GM18511 (cell line): ENCODE results near the gene EEF1B2.
"Not testable (repeated sequence)": the region's sequence is repeated elsewhere in the genome, so short reads cannot be mapped to it uniquely, and the experiment has no call there.

Experiments used
- ATAC-seq: cut with Tn5 transposase; IDR thresholded peaks from one replicate; pipeline ENCODE4 v1.9.1; 2021; ENCODE audit warnings: mild to moderate bottlenecking, moderate library complexity; ENCODE audit not compliant: unreplicated experiment

EEF1B2 gene

GRCh38 chr2:206163251-206163880 is 3.7 kb downstream of the EEF1B2 start:
- no peak for ATAC-seq

GRCh38 chr2:206164261-206164862 is 4.7 kb downstream of the EEF1B2 start:
- ATAC-seq: no peak

GRCh38 chr2:206168230-206168629 is 8.5 kb downstream of the EEF1B2 start:
- ATAC-seq: not testable (repeated sequence)

- ATAC-seq: not testable (repeated sequence)
Measured at GRCh38 chr2:206171624-206172397, 12.1 kb downstream of the EEF1B2 start.

DNA sequence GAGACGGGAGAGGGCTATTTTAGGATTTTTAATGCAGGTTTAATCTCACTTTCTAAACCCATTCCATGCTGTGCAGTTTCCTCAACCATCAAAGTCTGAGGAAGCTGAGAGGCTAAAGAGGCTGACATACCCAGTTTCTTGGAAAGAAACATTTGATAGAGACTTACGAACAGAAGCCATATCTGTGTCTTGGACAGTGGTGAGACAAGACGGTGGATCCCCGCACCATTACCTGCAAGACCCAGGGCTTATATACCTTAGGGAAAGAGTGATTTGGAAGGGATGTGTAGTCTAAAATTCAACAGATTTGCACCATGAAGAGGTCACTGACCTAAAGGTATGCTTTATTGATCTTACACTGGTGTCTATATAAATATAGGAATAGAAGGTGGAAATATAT is 13.5 kb downstream of the EEF1B2 start:
- no peak for ATAC-seq

DNA sequence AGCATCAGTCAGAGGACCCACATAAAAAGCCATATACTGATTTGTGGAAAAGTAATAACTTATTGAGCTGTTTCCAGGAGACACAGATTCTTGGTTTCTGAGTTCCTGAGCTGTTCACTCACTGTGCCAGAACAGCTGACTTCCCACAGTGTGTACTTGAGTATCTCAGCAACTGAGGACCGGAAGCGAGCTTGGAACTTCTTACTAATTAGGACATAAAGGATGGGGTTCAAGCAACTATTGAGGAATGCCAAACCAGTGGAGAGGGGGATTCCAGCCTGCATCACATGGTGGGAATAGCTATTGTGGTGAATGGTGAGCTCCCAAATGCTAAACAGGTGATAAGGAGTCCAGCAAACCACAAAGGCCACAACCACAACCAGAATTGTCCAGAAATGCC is 16.4 kb downstream of the EEF1B2 start:
- no peak for ATAC-seq

- ATAC-seq: no peak
Measured at GRCh38 chr2:206176901-206177300, 17.2 kb downstream of the EEF1B2 start.

GRCh38 chr2:206181526-206181925 is 21.8 kb downstream of the EEF1B2 start:
- ATAC-seq: not testable (repeated sequence)

GRCh38 chr2:206189691-206190090 is 30.0 kb downstream of the EEF1B2 start:
- ATAC-seq: no peak

- ATAC-seq: no peak
Measured at GRCh38 chr2:206190111-206190510, 30.4 kb downstream of the EEF1B2 start.

GRCh38 chr2:206190689-206191088 is 31.0 kb downstream of the EEF1B2 start:
- ATAC-seq: no peak

GRCh38 chr2:206192157-206192556 is 32.5 kb downstream of the EEF1B2 start:
- no peak for ATAC-seq

DNA sequence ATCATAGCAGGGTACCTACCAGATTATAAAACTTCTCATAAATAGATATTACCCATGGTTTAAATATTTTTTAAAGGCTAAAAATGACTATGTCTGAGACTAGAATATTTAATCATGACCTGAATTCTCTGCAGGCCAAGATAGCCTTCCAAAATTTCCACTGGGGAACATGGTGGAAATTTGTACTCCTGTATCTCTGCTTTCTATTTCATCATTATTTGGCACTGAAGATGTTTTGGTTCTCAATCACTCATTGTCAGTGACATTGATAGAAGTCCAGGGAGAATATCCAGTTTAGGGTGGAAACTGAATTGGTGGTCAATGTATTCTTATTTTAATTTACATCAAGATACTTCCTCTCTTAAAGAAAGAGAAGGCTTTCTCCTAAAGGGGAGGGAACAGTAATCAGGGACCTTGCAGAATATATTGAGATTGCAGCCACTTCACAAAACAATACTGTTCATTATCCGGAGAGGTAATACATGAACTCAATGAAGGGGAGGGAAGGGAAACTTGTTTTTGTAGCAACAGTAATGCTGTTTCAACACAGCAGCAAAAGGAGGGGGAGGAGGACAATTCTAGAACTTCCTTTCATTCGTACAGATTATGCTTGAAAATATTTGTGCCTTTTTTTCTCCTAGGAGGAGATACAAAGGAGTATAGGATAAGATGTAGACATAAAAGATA is 34.1 kb downstream of the EEF1B2 start:
- no peak for ATAC-seq

DNA sequence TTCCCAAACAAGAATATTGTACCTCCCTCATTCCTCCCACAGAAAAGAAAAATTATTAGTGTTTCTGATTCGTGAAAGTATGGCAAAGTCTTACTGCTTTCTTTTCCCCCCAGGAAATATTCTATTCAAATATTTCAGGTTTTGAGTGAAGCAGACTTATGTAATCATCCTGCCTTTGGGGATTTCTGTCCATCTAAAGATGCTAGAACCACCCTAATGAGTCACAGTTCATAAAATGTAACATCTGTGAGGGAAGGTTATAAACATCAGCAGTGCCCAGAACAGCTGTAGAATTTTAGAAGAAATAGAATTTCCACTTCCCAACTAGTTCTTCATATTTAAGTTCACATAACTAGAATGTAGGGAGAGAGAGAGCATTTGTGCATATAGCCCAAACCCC is 39.0 kb downstream of the EEF1B2 start:
- no peak for ATAC-seq

DNA sequence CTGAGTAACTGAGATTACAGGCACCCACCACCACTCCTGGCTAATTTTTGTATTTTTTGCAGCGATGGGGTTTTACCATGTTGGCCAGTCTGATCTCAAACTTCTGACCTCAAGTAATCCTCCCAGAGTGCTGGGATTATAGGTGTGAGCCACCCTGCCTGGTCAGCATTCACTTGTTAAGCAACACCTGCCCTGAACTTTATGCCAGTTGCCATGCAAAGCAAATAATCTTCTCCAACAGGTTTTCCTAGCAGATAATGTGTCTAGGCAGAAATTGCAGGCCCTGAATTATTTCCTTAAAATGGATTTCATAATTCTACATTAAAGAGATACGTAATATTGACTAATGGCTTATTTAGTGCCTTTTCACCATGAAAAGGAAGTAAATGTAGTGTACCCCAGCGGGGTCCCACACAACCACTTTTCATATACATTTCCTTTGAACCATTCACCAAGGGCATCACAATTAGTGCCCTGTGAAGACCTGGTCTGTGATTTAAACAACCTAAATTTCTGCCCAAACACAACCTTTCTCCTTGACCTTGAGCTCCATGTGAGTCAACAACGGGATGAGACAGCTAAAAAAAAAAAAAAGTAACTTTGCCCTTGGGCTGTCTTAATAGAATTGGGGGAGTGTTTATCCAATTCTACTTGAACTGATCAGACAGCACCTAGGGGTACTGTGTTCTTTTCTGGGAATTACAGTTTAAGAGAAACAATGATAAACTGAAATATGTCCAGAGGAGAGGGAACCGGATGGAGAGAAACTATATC is 41.6 kb downstream of the EEF1B2 start:
- no peak for ATAC-seq

GRCh38 chr2:206202446-206202845 is 42.8 kb downstream of the EEF1B2 start:
- no peak for ATAC-seq

- no peak for ATAC-seq
Measured at GRCh38 chr2:206203331-206203730, 43.6 kb downstream of the EEF1B2 start.

DNA sequence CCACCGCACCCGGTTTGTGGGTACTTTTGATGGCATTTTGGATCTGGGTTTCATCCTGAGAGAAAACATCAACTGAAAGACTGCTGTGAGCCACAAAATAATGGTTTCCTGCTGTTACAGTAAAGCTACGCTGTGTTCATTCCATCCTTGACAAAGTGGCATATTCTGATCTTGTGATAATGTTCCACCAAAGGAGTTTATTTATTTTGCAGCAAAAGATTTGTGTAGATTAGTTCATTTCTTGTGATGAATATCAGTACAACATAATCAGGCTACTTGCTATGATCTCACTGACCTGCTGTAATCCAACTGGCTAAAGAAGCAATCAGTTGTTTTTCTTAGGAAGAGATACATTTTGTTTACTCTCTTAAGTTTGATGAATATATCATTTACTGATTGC is 45.0 kb downstream of the EEF1B2 start:
- ATAC-seq: no peak

- not testable (repeated sequence) for ATAC-seq
Measured at GRCh38 chr2:206207316-206207715, 47.6 kb downstream of the EEF1B2 start.

GRCh38 chr2:206208900-206209299 is 49.2 kb downstream of the EEF1B2 start:
- ATAC-seq: no peak
